B cell (primary cell): Measurements from ENCODE around the gene NLRC5. TPM values are rescaled to one million over a fixed set of nuclear protein-coding genes. Genes with fewer than 3 reads are reported as not detected.
A peak's percentile ranks its signal among the peaks of the same experiment; 100 is the strongest.

ENCODE experiments used
- ATAC-seq: fragments of 200-7000 bp; cut with Tn5 transposase; one replicate; pipeline ENCODE4 v1.10.0; 2021; ENCODE audit warnings: low read depth, mild to moderate bottlenecking, moderate number of reproducible peaks, moderate library complexity
- CTCF ChIA-PET: fragments of 350-600 bp; sonication (Branson Sonifier 250); formaldehyde crosslinking; loops from one replicate; lab custom pipeline; 2021; ENCODE audit warnings: antibody characterized with exemption, inconsistent platforms; lab: Charles Lee
- POLR2A ChIA-PET: fragments of 350-600 bp; sonication (Branson Sonifier 250); formaldehyde crosslinking; loops from one replicate; lab custom pipeline; 2021; ENCODE audit warnings: antibody characterized with exemption; lab: Charles Lee
- DNase-seq: peaks from one replicate; pipeline ENCODE4 v3.0.0; 2013
- H2AFZ ChIP-seq: 2 replicates; pipeline ENCODE4 v1.6.1; 2012; ENCODE audit warnings: mild to moderate bottlenecking, low read depth, low read length; ENCODE audit not compliant: insufficient read depth, poor library complexity, severe bottlenecking
- H3K27ac ChIP-seq, 2 donors: 1 replicate in 1 of 2; 2 replicates in 1 of 2; pipeline ENCODE4 v1.5.1; 2012 to 2013; ENCODE audit warnings: low read length in 2 of 2, mild to moderate bottlenecking in 2 of 2, moderate library complexity in 1 of 2
- H3K27me3 ChIP-seq, 4 experiments: fragments of 200-600 bp in 1 of 4; sonication (generic) in 1 of 4; replicated peaks in 1 of 4; 1 replicate in 2 of 4; 2 replicates in 2 of 4; pipeline versions ENCODE4 v1.6.1 to v1.7.0; 2013 to 2016; ENCODE audit warnings: low read length in 3 of 4, mild to moderate bottlenecking in 2 of 4, mixed read lengths in 1 of 4, moderate library complexity in 1 of 4; ENCODE audit not compliant: insufficient read depth in 4 of 4, control insufficient read depth in 3 of 4; ENCODE audit errors: control extremely low read depth in 1 of 4
- H3K36me3 ChIP-seq, 2 experiments: replicated peaks in 1 of 2; 1 replicate in 1 of 2; 2 replicates in 1 of 2; pipeline versions ENCODE4 v1.6.1 to v1.7.1; 2013; ENCODE audit warnings: low read length in 1 of 2; ENCODE audit not compliant: insufficient read depth in 2 of 2, control insufficient read depth in 1 of 2; ENCODE audit errors: control extremely low read depth in 1 of 2, extremely low read depth in 1 of 2
- H3K4me1 ChIP-seq, 2 donors: fragments of 200-600 bp in 1 of 2; sonication (generic) in 1 of 2; 1 replicate in 1 of 2; 2 replicates in 1 of 2; pipeline versions ENCODE4 v1.5.1 to v1.6.1; 2013 to 2017; ENCODE audit warnings: low read length in 2 of 2; ENCODE audit not compliant: control insufficient read depth in 2 of 2, insufficient read depth in 2 of 2
- H3K4me2 ChIP-seq: replicated peaks from 2 replicates; pipeline ENCODE3; 2012; ENCODE audit warnings: mild to moderate bottlenecking, low read depth, low read length; ENCODE audit not compliant: poor library complexity, severe bottlenecking
- H3K4me3 ChIP-seq, 5 experiments: fragments of 200-600 bp in 1 of 5; sonication (generic) in 1 of 5; 1 replicate in 3 of 5; 2 replicates in 2 of 5; pipeline versions ENCODE4 v1.5.1 to v1.7.0; 2011 to 2016; ENCODE audit warnings: low read length in 4 of 5, mild to moderate bottlenecking in 4 of 5, low read depth in 2 of 5, control low read depth in 1 of 5, moderate library complexity in 1 of 5; ENCODE audit not compliant: insufficient read depth in 1 of 5; ENCODE audit errors: control extremely low read depth in 1 of 5, extremely low read depth in 1 of 5
- H3K79me2 ChIP-seq: fragments of 200-600 bp; sonication (generic); one replicate; pipeline ENCODE4 v1.6.0; 2016; ENCODE audit warnings: low read length; ENCODE audit not compliant: control insufficient read depth, insufficient read depth
- H3K9ac ChIP-seq: fragments of 200-600 bp; sonication (generic); 2 replicates; pipeline ENCODE4 v1.6.1; 2017; ENCODE audit warnings: mild to moderate bottlenecking, low read length, moderate library complexity
- H3K9me3 ChIP-seq, 3 donors: one replicate each; pipeline versions ENCODE4 v1.6.1 to v1.7.1; 2013; ENCODE audit warnings: low read length in 2 of 3; ENCODE audit not compliant: control insufficient read depth in 2 of 3, insufficient read depth in 1 of 3; ENCODE audit errors: control extremely low read depth in 1 of 3
- H4K20me1 ChIP-seq: 2 replicates; pipeline ENCODE4 v1.6.0; 2012; ENCODE audit warnings: mild to moderate bottlenecking, low read length; ENCODE audit not compliant: insufficient read depth, control insufficient read depth, poor library complexity, severe bottlenecking
- H3K27ac Mint-ChIP-seq: one replicate; pipeline ENCODE4 v1.8.0; 2021; ENCODE audit warnings: mixed read lengths
- H3K27me3 Mint-ChIP-seq: one replicate; pipeline ENCODE4 v1.8.0; 2021; ENCODE audit warnings: mixed read lengths
- H3K4me1 Mint-ChIP-seq: one replicate; pipeline ENCODE4 v1.8.0; 2021; ENCODE audit warnings: mixed read lengths
- H3K4me3 Mint-ChIP-seq: one replicate; pipeline ENCODE4 v1.8.0; 2021; ENCODE audit warnings: mixed read lengths
- H3K9me3 Mint-ChIP-seq: one replicate; pipeline ENCODE4 v1.8.0; 2022; ENCODE audit warnings: mixed read lengths; ENCODE audit not compliant: insufficient read depth
- CTCF ChIP-seq: fragments of 200-600 bp; IDR thresholded peaks from one replicate; pipeline ENCODE4 v1.8.0; 2022; ENCODE audit warnings: antibody characterized with exemption, mild to moderate bottlenecking
- EZH2 ChIP-seq: IDR thresholded peaks from 2 replicates; pipeline ENCODE4 v1.6.1; 2012; ENCODE audit warnings: borderline replicate concordance, low read depth, mild to moderate bottlenecking, moderate library complexity, low read length; ENCODE audit not compliant: insufficient read depth, poor library complexity, severe bottlenecking
- WGBS: methylation state at CpG from one replicate; pipeline ENCODE4 v1.1.5; 2013; ENCODE audit warnings: missing lambda C conversion rate; ENCODE audit not compliant: insufficient coverage; 5-methylcytosine and 5-hydroxymethylcytosine counted together
- intact Hi-C: fragments of 100-400 bp; cut with micrococcal nuclease; formaldehyde crosslinking; loops from one replicate; pipeline ENCODE4 v1.10.0; 2022
- polyA plus RNA-seq: library from polyadenylated mRNA; depleted of rRNA; stranded (reverse); fragments of >200 nt; gene quantifications from 2 replicates; pipeline ENCODE4 v1.2.3, GENCODE V29; 2012
- total RNA-seq, 2 donors: library from RNA; stranded (reverse); fragments of 120-200 nt in 1 of 2; gene quantifications; 1 replicate in 1 of 2; 2 replicates in 1 of 2; pipeline versions ENCODE4 v1.2.3 to v1.2.4, GENCODE V29; 2013 to 2022

The NLRC5 gene
- total and polyA plus RNA-seq, 2 donors (not counting 1 experiment from before 2014, with no cell fraction given): 349 to 510 TPM

GRCh38 chr16:57025941-57026777, 36.8 kb downstream of the NLRC5 start:
- ATAC-seq (no peak), DNase-seq (no peak)
- Histone ChIP-seq H3K4me1 (peaks cover 0 to 54% of the 10 kb centered on the region in 2 donors), H3K27me3 (no peaks in the 10 kb centered on the region), H3K27ac (peak overlapping the region in 1 of 2 donors; percentile 7), H3K9me3 (no peaks in the 10 kb centered on the region), H2AFZ (no peak overlapping the region), H3K4me2 (no peak overlapping the region), H3K79me2 (peaks cover 22% of the 10 kb centered on the region), H3K9ac (no peak overlapping the region), H3K36me3 (peaks cover 0 to 81% of the 10 kb centered on the region in 2 experiments), H4K20me1 (no peaks in the 10 kb centered on the region), H3K4me3 (no peak overlapping the region)
- WGBS: 83% methylated on average over 15 of the region's 21 CpGs
- POLR2A ChIA-PET: interaction anchor here (0.5 kb wide), 1 partner anchor 26 kb away, joined by 5 read pairs; no protein-coding TSS in a partner anchor
- H3K27ac Mint-ChIP-seq: peak overlapping the region; percentile 80
- peaks cover 26% of the 10 kb centered on the region for H3K4me1 Mint-ChIP-seq
- H3K9me3 Mint-ChIP-seq: no peaks in the 10 kb centered on the region
- no peaks in the 10 kb centered on the region for H3K27me3 Mint-ChIP-seq
- TF ChIP-seq EZH2 (no peak), CTCF (no peak)
- no peak overlapping the region for H3K4me3 Mint-ChIP-seq
- CTCF ChIA-PET: interaction anchor here (0.8 to 1.2 kb wide), 3 partner anchors 16 to 63 kb away, joined by 3 to 8 read pairs (median 3); no protein-coding TSS in a partner anchor
- intact Hi-C loops: no loop called here

- H3K27me3 Mint-ChIP-seq: no peaks in the 10 kb centered on the region
- H3K27me3 ChIP-seq: no peaks in the 10 kb centered on the region
- WGBS: 89% methylated on average over 1 of the region's 3 CpGs
- peaks cover 0 to 54% of the 10 kb centered on the region in 2 donors for H3K4me1 ChIP-seq
- H3K4me3 Mint-ChIP-seq: no peak overlapping the region
- H3K9me3 Mint-ChIP-seq: no peaks in the 10 kb centered on the region
- CTCF ChIA-PET: interaction anchor here (0.8 to 1.4 kb wide), 2 partner anchors 15 to 63 kb away, joined by 3 to 5 read pairs; no protein-coding TSS in a partner anchor
- no peak overlapping the region for H3K4me2 ChIP-seq
- H3K36me3 ChIP-seq: peaks cover 3 to 80% of the 10 kb centered on the region in 2 experiments
- no peak overlapping the region for H3K9ac ChIP-seq
- H3K27ac Mint-ChIP-seq: peak overlapping the region; percentile 54
- H3K27ac ChIP-seq: peak overlapping the region in 1 of 2 donors; percentile 7
- ATAC-seq: no peak
- no peaks in the 10 kb centered on the region for H4K20me1 ChIP-seq
- no peaks in the 10 kb centered on the region for H3K9me3 ChIP-seq
- intact Hi-C loops: no loop called here
- no peak overlapping the region for H3K4me3 ChIP-seq
- peaks cover 26% of the 10 kb centered on the region for H3K4me1 Mint-ChIP-seq
- DNase-seq: no peak
- no peak overlapping the region for H2AFZ ChIP-seq
- POLR2A ChIA-PET: no interaction called here
- peaks cover 23% of the 10 kb centered on the region for H3K79me2 ChIP-seq
- TF ChIP-seq EZH2 (no peak), CTCF (no peak)
Measured at GRCh38 chr16:57026778-57027062, 37.4 kb downstream of the NLRC5 start.
